Gastrocnemius medialis (tissue), 4 donors: ENCODE measurements around the gene TBX20.

ENCODE experiments used
- CTCF ChIP-seq, 5 experiments: fragments of 450-650 bp in 3 of 5; fragments of 200-600 bp in 2 of 5; sonication (generic) in 2 of 5; IDR thresholded peaks in 4 of 5; conservative IDR thresholded peaks in 1 of 5; 1 replicate in 4 of 5; 2 replicates in 1 of 5; pipeline ENCODE4 v1.5.1; 2016 to 2019; ENCODE audit warnings: antibody characterized with exemption in 5 of 5, mild to moderate bottlenecking in 3 of 5, moderate library complexity in 3 of 5
- POLR2A ChIP-seq, 2 donors: fragments of 450-650 bp; IDR thresholded peaks; one replicate each; pipeline ENCODE4 v1.6.1; 2017; ENCODE audit warnings: antibody characterized with exemption in 2 of 2, mild to moderate bottlenecking in 2 of 2, moderate library complexity in 2 of 2

GRCh38 chr7:35241884-35242283, 12.0 kb downstream of the TBX20 start:
- TF ChIP-seq CTCF (IDR thresholded peaks at IDR 0.05 in 4 of 5, conservative IDR thresholded peaks at IDR 0.05 in 1 of 5) (no peak), POLR2A (IDR thresholded peaks at IDR 0.05) (no peak)
